Keratinocyte (primary cell): ENCODE measurements around the gene COL13A1. TPM values are rescaled to one million over a fixed set of nuclear protein-coding genes. Genes with fewer than 3 reads are reported as not detected.

ENCODE experiments used
- DNase-seq: peaks from one replicate; pipeline ENCODE4 v3.0.0-alpha.2; 2011; ENCODE audit warnings: low read depth, missing footprints, low spot score
- FAIRE-seq: peaks from 2 replicates; lab custom pipeline; 2011; peaks lifted over from hg19 to GRCh38; lab: Jason Lieb, UNC
- H2AFZ ChIP-seq: 2 replicates; pipeline ENCODE4 v1.6.0; 2012; ENCODE audit warnings: low read length, control low read depth, inconsistent platforms; ENCODE audit not compliant: control insufficient read depth
- H3K27ac ChIP-seq: 2 replicates; pipeline ENCODE4 v1.5.1; 2011; ENCODE audit warnings: low read length; ENCODE audit not compliant: control insufficient read depth, insufficient read depth
- H3K27me3 ChIP-seq: 3 replicates; pipeline ENCODE4 v1.6.0; 2011; ENCODE audit warnings: low read length; ENCODE audit not compliant: control insufficient read depth, insufficient read depth; ENCODE audit errors: extremely low read depth
- H3K36me3 ChIP-seq, 2 experiments: 2 replicates in 1 of 2; 3 replicates in 1 of 2; pipeline ENCODE4 v1.5.1; 2011; ENCODE audit warnings: low read length in 2 of 2, mild to moderate bottlenecking in 1 of 2; ENCODE audit not compliant: control insufficient read depth in 2 of 2, insufficient read depth in 2 of 2; ENCODE audit errors: extremely low read depth in 1 of 2
- H3K4me1 ChIP-seq: 3 replicates; pipeline ENCODE4 v1.5.1; 2011; ENCODE audit warnings: low read length; ENCODE audit not compliant: control insufficient read depth, insufficient read depth; ENCODE audit errors: extremely low read depth
- H3K4me2 ChIP-seq: 3 replicates; pipeline ENCODE4 v1.6.0; 2011; ENCODE audit warnings: low read depth, low read length; ENCODE audit not compliant: control insufficient read depth, insufficient read depth; ENCODE audit errors: extremely low read depth
- H3K4me3 ChIP-seq, 3 experiments: fragments of 200-600 bp in 1 of 3; sonication (generic) in 1 of 3; 2 replicates in 2 of 3; 3 replicates in 1 of 3; pipeline ENCODE4 v1.5.1; 2011 to 2016; ENCODE audit warnings: low read length in 3 of 3, mild to moderate bottlenecking in 3 of 3, control low read depth in 2 of 3, inconsistent platforms in 1 of 3, low read depth in 1 of 3, mixed read lengths in 1 of 3, mixed run types in 1 of 3, moderate library complexity in 1 of 3; ENCODE audit not compliant: control insufficient read depth in 2 of 3, insufficient read depth in 2 of 3; ENCODE audit errors: extremely low read depth in 1 of 3
- H3K79me2 ChIP-seq: 2 replicates; pipeline ENCODE4 v1.6.0; 2012; ENCODE audit warnings: low read length; ENCODE audit not compliant: control insufficient read depth, insufficient read depth
- H3K9ac ChIP-seq: 3 replicates; pipeline ENCODE4 v1.6.0; 2011; ENCODE audit warnings: low read length; ENCODE audit not compliant: control insufficient read depth, insufficient read depth; ENCODE audit errors: extremely low read depth
- H3K9me1 ChIP-seq: 3 replicates; pipeline ENCODE4 v1.6.0; 2011; ENCODE audit warnings: low read length; ENCODE audit not compliant: control insufficient read depth, insufficient read depth; ENCODE audit errors: extremely low read depth
- H3K9me3 ChIP-seq: 2 replicates; pipeline ENCODE4 v1.5.1; 2012; ENCODE audit warnings: low read depth, low read length; ENCODE audit not compliant: control insufficient read depth
- H4K20me1 ChIP-seq: 3 replicates; pipeline ENCODE4 v1.6.0; 2011; ENCODE audit warnings: low read length; ENCODE audit not compliant: control insufficient read depth, insufficient read depth; ENCODE audit errors: extremely low read depth
- EZH2 ChIP-seq: IDR thresholded peaks from one replicate; pipeline ENCODE4 v1.6.1; 2012; ENCODE audit warnings: inconsistent platforms, mild to moderate bottlenecking, low read length, moderate library complexity
- dilution Hi-C: fragments of 300-500 bp; cut with MboI; formaldehyde crosslinking; loops from one replicate; pipeline ENCODE4 v1.7.0; 2020; ENCODE audit warnings: low sequenced_read_pairs; ENCODE audit not compliant: extremely low pct_ligation_motif_present
- polyA plus RNA-seq, 5 experiments: library from polyadenylated mRNA; depleted of rRNA in 3 of 5; stranded (reverse) in 3 of 5; stranded (forward) in 1 of 5; unstranded in 1 of 5; fragments of >200 nt; gene quantifications; 1 replicate in 1 of 5; 2 replicates in 3 of 5; 3 replicates in 1 of 5; pipeline versions ENCODE4 v1.2.1 to v1.2.3, GENCODE V29; 2011 to 2012; ENCODE audit warnings: missing spikeins in 2 of 5, low read depth in 1 of 5, low replicate concordance in 1 of 5
- TF ChIP-seq, protein P1 (sequence below), 3 experiments: IDR thresholded peaks in 1 of 3; conservative IDR thresholded peaks in 1 of 3; optimal IDR thresholded peaks in 1 of 3; 2 replicates in 2 of 3; 3 replicates in 1 of 3; pipeline versions ENCODE3 to v1.5.1; 2011; ENCODE audit warnings: low read length in 3 of 3, mild to moderate bottlenecking in 3 of 3, moderate library complexity in 2 of 3, control low read depth in 1 of 3, inconsistent platforms in 1 of 3; ENCODE audit not compliant: insufficient read depth in 2 of 3; ENCODE audit errors: extremely low read depth in 1 of 3

Gene COL13A1
- polyA plus RNA-seq, 1 donor (not counting 4 experiments of a cell fraction or from before 2014, with no cell fraction given), result 1.5 TPM

DNA sequence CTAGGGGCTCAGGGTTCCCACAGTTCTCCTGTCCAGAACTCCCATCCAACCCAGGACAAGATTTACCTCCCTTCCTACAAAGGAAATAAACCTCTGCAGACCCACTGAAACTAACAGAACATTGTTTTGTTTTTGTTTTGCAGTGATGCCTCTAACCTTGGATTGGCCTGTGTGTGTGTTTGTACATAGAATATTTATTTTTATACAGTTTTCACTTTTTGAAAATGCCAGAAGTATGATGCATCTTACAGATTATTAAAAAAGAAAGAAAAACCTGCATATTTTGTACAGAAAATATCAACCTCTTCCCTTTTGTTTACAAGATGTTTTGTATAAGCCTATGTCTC lies 156.8 kb downstream of the COL13A1 start:
- no peaks in the 10 kb centered on the region for H3K9me3 ChIP-seq
- no peaks in the 10 kb centered on the region for H3K79me2 ChIP-seq
- H3K36me3 ChIP-seq, result no peaks in the 10 kb centered on the region
- H3K4me3 ChIP-seq, result no peak overlapping the region
- H2AFZ ChIP-seq, result no peak overlapping the region
- no peak overlapping the region for H3K9ac ChIP-seq
- no peak overlapping the region for H3K4me2 ChIP-seq
- H3K4me1 ChIP-seq, result peaks cover 9% of the 10 kb centered on the region
- no peaks in the 10 kb centered on the region for H3K9me1 ChIP-seq
- H3K27me3 ChIP-seq, result peaks cover 3% of the 10 kb centered on the region
- FAIRE-seq, result no peak
- dilution Hi-C loops, result no loop called here
- H4K20me1 ChIP-seq, result no peaks in the 10 kb centered on the region
- H3K27ac ChIP-seq, result no peak overlapping the region
- no peak for DNase-seq
- no peak for TF ChIP-seq EZH2
- TF ChIP-seq, protein P1, sequence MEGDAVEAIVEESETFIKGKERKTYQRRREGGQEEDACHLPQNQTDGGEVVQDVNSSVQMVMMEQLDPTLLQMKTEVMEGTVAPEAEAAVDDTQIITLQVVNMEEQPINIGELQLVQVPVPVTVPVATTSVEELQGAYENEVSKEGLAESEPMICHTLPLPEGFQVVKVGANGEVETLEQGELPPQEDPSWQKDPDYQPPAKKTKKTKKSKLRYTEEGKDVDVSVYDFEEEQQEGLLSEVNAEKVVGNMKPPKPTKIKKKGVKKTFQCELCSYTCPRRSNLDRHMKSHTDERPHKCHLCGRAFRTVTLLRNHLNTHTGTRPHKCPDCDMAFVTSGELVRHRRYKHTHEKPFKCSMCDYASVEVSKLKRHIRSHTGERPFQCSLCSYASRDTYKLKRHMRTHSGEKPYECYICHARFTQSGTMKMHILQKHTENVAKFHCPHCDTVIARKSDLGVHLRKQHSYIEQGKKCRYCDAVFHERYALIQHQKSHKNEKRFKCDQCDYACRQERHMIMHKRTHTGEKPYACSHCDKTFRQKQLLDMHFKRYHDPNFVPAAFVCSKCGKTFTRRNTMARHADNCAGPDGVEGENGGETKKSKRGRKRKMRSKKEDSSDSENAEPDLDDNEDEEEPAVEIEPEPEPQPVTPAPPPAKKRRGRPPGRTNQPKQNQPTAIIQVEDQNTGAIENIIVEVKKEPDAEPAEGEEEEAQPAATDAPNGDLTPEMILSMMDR (optimal IDR thresholded peaks at IDR 0.05 in 1 of 3, IDR thresholded peaks at IDR 0.05 in 1 of 3, conservative IDR thresholded peaks at IDR 0.05 in 1 of 3; ENCODE audit: extremely low read depth in 1 of 3, insufficient read depth in 2 of 3, low read length in 3 of 3), result no peak

DNA sequence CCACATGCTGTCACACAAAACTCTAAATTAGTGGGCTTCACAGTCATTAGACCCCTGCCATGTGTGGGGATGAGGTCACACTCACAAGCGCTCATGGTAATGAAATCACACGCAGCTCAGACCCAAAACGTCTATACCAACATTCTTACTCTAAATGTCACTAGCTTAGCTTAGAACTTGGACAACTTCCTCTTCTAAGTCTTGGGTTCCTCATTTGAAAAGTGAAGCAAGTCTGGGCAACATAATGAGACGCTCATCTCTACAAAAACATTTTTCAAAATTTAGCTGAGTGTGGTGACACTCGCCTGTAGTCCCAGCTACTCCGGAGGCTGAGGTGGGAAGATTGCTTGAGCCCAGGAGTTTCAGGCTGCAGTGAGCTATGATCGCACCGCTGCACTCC lies 158.2 kb downstream of the COL13A1 start:
- Histone ChIP-seq H3K27me3 (peaks cover 15% of the 10 kb centered on the region), H3K9ac (no peak overlapping the region), H3K4me1 (peaks cover 9% of the 10 kb centered on the region), H4K20me1 (no peaks in the 10 kb centered on the region), H3K27ac (no peak overlapping the region), H3K4me2 (no peak overlapping the region), H3K36me3 (no peaks in the 10 kb centered on the region), H3K4me3 (no peak overlapping the region), H3K79me2 (no peaks in the 10 kb centered on the region), H2AFZ (no peak overlapping the region), H3K9me3 (no peaks in the 10 kb centered on the region), H3K9me1 (no peaks in the 10 kb centered on the region)
- FAIRE-seq, result no peak
- TF ChIP-seq, protein P1 (optimal IDR thresholded peaks at IDR 0.05 in 1 of 3, IDR thresholded peaks at IDR 0.05 in 1 of 3, conservative IDR thresholded peaks at IDR 0.05 in 1 of 3; ENCODE audit: extremely low read depth in 1 of 3, insufficient read depth in 2 of 3, low read length in 3 of 3), result no peak
- TF ChIP-seq EZH2, result no peak
- dilution Hi-C loops, result no loop called here
- no peak for DNase-seq
